Transverse colon (tissue), 4 donors: ENCODE data around the gene PNPLA2.

Experiments used
- CTCF ChIP-seq, 5 experiments: fragments of 200-600 bp in 3 of 5; fragments of 450-650 bp in 2 of 5; sonication (generic) in 3 of 5; IDR thresholded peaks; 1 replicate in 2 of 5; 2 replicates in 3 of 5; pipeline ENCODE4 v1.5.1; 2016 to 2017; ENCODE audit warnings: antibody characterized with exemption in 5 of 5, inconsistent platforms in 3 of 5, mild to moderate bottlenecking in 2 of 5, moderate library complexity in 1 of 5
- POLR2AphosphoS5 ChIP-seq, 3 donors: sonication (generic); formaldehyde crosslinking; IDR thresholded peaks; one replicate each; pipeline ENCODE4 v1.6.1; 2016; ENCODE audit warnings: antibody characterized with exemption in 3 of 3

- TF ChIP-seq CTCF (IDR thresholded peaks at IDR 0.05): no peak
- TF ChIP-seq POLR2AphosphoS5 (IDR thresholded peaks at IDR 0.05): no peak
Measured at GRCh38 chr11:826836-827145, 8.1 kb downstream of the PNPLA2 start.
